BE2C (cell line): Measurements from ENCODE around the gene PKNOX2.
"Not testable (repeated sequence)": the region's sequence is repeated elsewhere in the genome, so short reads cannot be mapped to it uniquely, and the experiment has no call there.

Experiments
- DNase-seq: peaks from one replicate; pipeline ENCODE4 v3.0.0-alpha.2; 2020
- H3K27me3 ChIP-seq: fragments of 250-450 bp; sonication (Bioruptor Pico); 2 replicates; pipeline ENCODE4 v1.5.1; 2020; ENCODE audit warnings: mild to moderate bottlenecking
- H3K36me3 ChIP-seq: fragments of 250-450 bp; sonication (Bioruptor Pico); 2 replicates; pipeline ENCODE4 v1.5.1; 2020; ENCODE audit warnings: mild to moderate bottlenecking
- H3K4me1 ChIP-seq: fragments of 250-450 bp; sonication (Bioruptor Pico); 2 replicates; pipeline ENCODE4 v1.5.1; 2020
- H3K4me3 ChIP-seq: 2 replicates; pipeline ENCODE4 v1.5.1; 2011; ENCODE audit warnings: low read depth, low read length
- H3K9me3 ChIP-seq: fragments of 250-450 bp; sonication (Bioruptor Pico); 2 replicates; pipeline ENCODE4 v1.5.1; 2020
- TF ChIP-seq, protein P1 (sequence below): IDR thresholded peaks from 2 replicates; pipeline ENCODE4 v1.5.1; 2012; ENCODE audit warnings: mild to moderate bottlenecking, low read depth, low read length

PKNOX2 gene

DNA sequence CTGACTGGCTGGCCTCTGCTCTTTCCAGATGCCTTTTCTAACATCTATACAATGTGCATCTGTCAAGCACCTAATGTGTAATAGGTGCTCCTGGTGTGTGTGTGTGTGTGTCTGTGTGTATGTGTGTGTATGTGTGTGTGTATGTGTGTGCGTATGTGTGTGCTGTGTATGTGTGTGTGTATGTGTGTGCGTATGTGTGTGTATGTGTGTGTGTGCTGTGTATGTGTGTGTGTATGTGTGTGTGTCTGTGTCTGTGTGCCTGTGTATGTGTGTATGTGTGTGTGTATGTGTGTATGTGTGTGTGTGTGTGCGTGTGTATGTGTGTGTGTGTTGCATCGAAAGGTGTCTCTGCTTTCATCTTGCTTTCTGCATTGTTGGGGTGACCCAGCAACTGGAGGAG, 57.9 kb downstream of the PKNOX2 start:
- no peaks in the 10 kb centered on the region for H3K36me3 ChIP-seq
- H3K9me3 ChIP-seq = no peaks in the 10 kb centered on the region
- H3K4me3 ChIP-seq = no peak overlapping the region
- no peak for DNase-seq
- H3K4me1 ChIP-seq = no peaks in the 10 kb centered on the region
- peaks cover 16% of the 10 kb centered on the region for H3K27me3 ChIP-seq
- TF ChIP-seq, protein P1, sequence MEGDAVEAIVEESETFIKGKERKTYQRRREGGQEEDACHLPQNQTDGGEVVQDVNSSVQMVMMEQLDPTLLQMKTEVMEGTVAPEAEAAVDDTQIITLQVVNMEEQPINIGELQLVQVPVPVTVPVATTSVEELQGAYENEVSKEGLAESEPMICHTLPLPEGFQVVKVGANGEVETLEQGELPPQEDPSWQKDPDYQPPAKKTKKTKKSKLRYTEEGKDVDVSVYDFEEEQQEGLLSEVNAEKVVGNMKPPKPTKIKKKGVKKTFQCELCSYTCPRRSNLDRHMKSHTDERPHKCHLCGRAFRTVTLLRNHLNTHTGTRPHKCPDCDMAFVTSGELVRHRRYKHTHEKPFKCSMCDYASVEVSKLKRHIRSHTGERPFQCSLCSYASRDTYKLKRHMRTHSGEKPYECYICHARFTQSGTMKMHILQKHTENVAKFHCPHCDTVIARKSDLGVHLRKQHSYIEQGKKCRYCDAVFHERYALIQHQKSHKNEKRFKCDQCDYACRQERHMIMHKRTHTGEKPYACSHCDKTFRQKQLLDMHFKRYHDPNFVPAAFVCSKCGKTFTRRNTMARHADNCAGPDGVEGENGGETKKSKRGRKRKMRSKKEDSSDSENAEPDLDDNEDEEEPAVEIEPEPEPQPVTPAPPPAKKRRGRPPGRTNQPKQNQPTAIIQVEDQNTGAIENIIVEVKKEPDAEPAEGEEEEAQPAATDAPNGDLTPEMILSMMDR = no peak

DNA sequence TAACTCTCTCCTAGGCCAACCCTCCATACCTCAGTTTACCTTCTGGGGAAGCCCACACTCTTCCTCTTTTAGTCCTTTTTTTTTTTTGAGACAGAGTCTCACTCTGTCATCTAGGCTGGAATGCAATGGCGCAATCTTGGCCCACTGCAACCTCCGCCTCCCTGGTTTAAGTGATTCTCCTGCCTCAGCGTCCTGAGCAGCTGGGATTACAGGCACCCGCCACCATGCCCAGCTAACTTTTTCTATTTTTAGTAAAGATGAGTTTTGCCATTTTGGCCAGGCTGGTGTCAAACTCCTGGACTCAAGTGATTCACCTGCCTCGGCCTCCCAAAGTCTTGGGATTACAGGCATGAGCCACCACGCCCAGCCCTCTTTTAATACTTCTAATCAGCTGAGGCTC, 58.6 kb downstream of the PKNOX2 start:
- not testable (repeated sequence) for H3K9me3 ChIP-seq, DNase-seq, H3K4me1 ChIP-seq, H3K4me3 ChIP-seq, H3K36me3 ChIP-seq
- H3K27me3 ChIP-seq = peaks cover 16% of the 10 kb centered on the region

DNA sequence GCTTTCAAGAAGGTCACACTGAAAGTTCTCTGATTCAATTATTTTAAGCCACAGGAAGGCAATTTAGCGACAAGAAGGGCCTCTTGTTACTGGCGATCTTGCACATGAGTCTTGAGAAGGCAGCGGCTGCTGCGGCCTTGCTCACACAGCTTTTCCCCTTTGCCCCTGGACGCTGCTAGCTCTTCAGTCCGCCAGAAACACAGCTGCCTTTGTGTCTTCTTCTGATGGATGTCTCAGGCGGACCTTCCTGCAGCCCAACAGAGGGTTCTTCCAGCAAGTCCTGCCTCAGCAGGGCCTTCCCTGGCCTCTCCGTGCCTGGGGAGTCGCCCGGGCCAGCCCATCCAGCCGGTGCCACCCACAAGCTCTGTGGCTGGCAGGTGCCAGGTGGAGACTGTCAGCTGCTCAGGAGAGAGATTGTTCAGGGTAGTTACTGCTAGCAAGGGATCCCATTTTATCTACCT, 59.4 kb downstream of the PKNOX2 start:
- TF ChIP-seq, protein P1 = no peak

DNA sequence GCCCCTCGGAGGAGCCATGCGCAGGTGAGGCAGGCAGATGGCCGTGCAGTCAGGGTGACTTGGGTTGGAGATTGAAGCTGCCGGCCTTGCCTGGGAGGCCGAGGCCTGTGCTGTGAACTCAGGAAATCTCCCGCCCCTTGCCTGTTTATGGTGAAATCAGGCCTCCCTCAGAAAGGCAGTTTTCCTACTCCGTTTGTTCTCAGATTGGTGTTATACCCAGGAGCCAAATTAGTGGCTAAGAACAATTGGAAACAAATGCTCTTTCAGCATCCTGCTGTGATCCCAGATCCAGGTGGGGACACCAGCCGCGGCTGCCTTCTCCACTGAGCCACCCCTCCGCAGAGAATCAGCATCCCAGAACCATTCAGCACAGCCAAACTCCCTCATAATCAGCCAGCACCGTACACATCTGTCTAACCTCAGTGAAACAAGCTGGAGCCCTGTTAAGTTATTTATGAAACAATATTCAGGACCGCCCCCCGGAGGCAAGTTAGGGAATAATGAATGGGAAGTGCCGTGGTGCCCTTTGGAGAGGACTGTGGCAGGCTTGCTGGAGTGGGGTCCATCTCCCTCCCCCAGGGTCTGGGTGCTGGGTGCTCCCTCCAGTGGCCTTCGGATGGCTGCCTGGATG, 60.0 kb downstream of the PKNOX2 start:
- TF ChIP-seq, protein P1 = peak; percentile 16; the same call in 1 of the 2 replicates
- H3K9me3 ChIP-seq = no peaks in the 10 kb centered on the region
- no peaks in the 10 kb centered on the region for H3K4me1 ChIP-seq
- H3K27me3 ChIP-seq = peaks cover 12% of the 10 kb centered on the region
- no peak for DNase-seq
- H3K4me3 ChIP-seq = no peak overlapping the region
- H3K36me3 ChIP-seq = no peaks in the 10 kb centered on the region

More for the DNA sequence above, 59.4 kb downstream of the PKNOX2 start:
- DNase-seq = no peak
- peaks cover 12% of the 10 kb centered on the region for H3K27me3 ChIP-seq
- H3K9me3 ChIP-seq = no peaks in the 10 kb centered on the region
- H3K36me3 ChIP-seq = no peaks in the 10 kb centered on the region
- H3K4me1 ChIP-seq = no peaks in the 10 kb centered on the region
- no peak overlapping the region for H3K4me3 ChIP-seq

DNA sequence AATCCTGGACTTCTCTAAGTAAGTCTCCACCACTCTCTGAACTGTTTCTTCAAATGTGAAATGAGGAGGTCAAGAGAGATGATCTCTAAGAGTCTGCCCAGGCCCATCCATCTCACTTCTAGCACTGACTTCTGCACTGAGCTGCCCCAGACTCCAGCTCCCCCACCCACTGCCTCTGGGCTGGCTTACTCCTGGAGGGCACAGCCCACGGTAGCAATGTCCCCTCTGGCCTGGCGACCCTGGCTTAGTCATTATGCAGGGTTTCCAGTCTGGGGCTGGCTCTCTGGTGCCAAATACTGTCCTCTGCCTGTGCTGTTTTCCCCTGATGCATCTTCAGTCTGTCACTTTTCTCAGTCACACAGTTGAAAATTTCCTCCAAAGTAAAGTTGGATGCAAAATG, 60.9 kb downstream of the PKNOX2 start:
- H3K27me3 ChIP-seq = peaks cover 12% of the 10 kb centered on the region
- TF ChIP-seq, protein P1 = no peak
- DNase-seq = no peak
- no peaks in the 10 kb centered on the region for H3K36me3 ChIP-seq
- no peaks in the 10 kb centered on the region for H3K9me3 ChIP-seq
- H3K4me1 ChIP-seq = no peaks in the 10 kb centered on the region
- no peak overlapping the region for H3K4me3 ChIP-seq

DNA sequence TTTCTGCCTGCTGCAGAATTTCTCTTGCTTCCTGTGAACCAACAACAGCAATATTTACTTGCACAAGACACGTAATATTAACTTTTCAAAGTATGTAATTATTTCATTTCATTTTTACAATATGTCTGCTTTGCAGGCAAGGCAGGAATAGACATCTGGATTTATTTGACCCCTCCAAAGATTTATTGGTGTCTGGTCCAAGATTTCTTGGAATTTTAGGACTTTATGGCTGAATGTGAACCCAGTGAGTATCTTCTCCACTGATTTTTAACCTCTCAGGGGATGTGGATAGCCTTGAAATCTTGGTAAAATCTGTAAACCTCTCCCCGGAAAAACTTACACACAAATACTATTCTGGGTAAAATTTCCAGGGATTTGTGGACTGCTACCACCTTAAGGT, 61.5 kb downstream of the PKNOX2 start:
- Histone ChIP-seq H3K36me3 (no peaks in the 10 kb centered on the region), H3K27me3 (peaks cover 11% of the 10 kb centered on the region), H3K4me3 (no peak overlapping the region), H3K9me3 (no peaks in the 10 kb centered on the region), H3K4me1 (no peaks in the 10 kb centered on the region)
- no peak for DNase-seq
- TF ChIP-seq, protein P1 = no peak
